Smooth muscle cell (in vitro differentiated cells): ENCODE data around the gene HOXD12. TPM values are rescaled to one million over a fixed set of nuclear protein-coding genes. Genes with fewer than 3 reads are reported as not detected.

ENCODE experiments used
- DNase-seq: peaks from one replicate; lab custom pipeline; 2025; ENCODE audit not compliant: unreplicated experiment; lab: John Stamatoyannopoulos, UW
- H2AFZ ChIP-seq: fragments of 200-600 bp; sonication (generic); 2 replicates; pipeline ENCODE4 v1.6.0; 2016; ENCODE audit warnings: antibody characterized with exemption, low read depth, mild to moderate bottlenecking
- H3F3A ChIP-seq: fragments of 200-600 bp; sonication (generic); 2 replicates; pipeline ENCODE4 v1.6.0; 2017; ENCODE audit warnings: antibody characterized with exemption, low read depth
- H3K27ac ChIP-seq: fragments of 200-600 bp; sonication (generic); 2 replicates; pipeline ENCODE4 v1.5.1; 2016; ENCODE audit warnings: low read depth, mild to moderate bottlenecking
- H3K27me3 ChIP-seq: fragments of 200-600 bp; sonication (generic); 2 replicates; pipeline ENCODE4 v1.6.1; 2016; ENCODE audit warnings: low read depth, mild to moderate bottlenecking
- H3K36me3 ChIP-seq: fragments of 200-600 bp; sonication (generic); 2 replicates; pipeline ENCODE4 v1.5.1; 2016; ENCODE audit warnings: low read depth
- H3K4me1 ChIP-seq: fragments of 200-600 bp; sonication (generic); 2 replicates; pipeline ENCODE4 v1.5.1; 2016; ENCODE audit warnings: low read depth
- H3K4me2 ChIP-seq: fragments of 200-600 bp; sonication (generic); 2 replicates; pipeline ENCODE4 v1.6.0; 2016; ENCODE audit warnings: mild to moderate bottlenecking
- H3K4me3 ChIP-seq: fragments of 200-600 bp; sonication (generic); 2 replicates; pipeline ENCODE4 v1.5.1; 2016; ENCODE audit warnings: mild to moderate bottlenecking
- H3K79me2 ChIP-seq: fragments of 200-600 bp; sonication (generic); 2 replicates; pipeline ENCODE4 v1.6.0; 2016; ENCODE audit warnings: low read depth, mild to moderate bottlenecking
- H3K9ac ChIP-seq: fragments of 200-600 bp; sonication (generic); 2 replicates; pipeline ENCODE4 v1.6.0; 2016; ENCODE audit warnings: low read depth
- H3K9me3 ChIP-seq: fragments of 200-600 bp; sonication (generic); replicated peaks from 2 replicates; pipeline ENCODE4 v1.5.1; 2016; ENCODE audit warnings: low read depth
- H4K20me1 ChIP-seq: fragments of 200-600 bp; sonication (generic); 2 replicates; pipeline ENCODE4 v1.6.0; 2016; ENCODE audit warnings: low read depth
- CTCF ChIP-seq: fragments of 200-600 bp; sonication (generic); IDR thresholded peaks from 2 replicates; pipeline ENCODE4 v1.5.1; 2017; ENCODE audit warnings: borderline replicate concordance, mild to moderate bottlenecking, antibody characterized with exemption; ENCODE audit not compliant: insufficient read depth, poor library complexity, severe bottlenecking
- whole genome bisulfite sequencing: methylation state at CpG from one replicate; pipeline ENCODE4 v1.1.7; 2016; ENCODE audit warnings: low lambda C conversion rate; 5-methylcytosine and 5-hydroxymethylcytosine counted together
- polyA plus RNA-seq: library from polyadenylated mRNA; unstranded; fragments of >200 nt; fragmentation: Nextera tagmentation; extraction: Ambion mirVana; gene quantifications from 2 replicates; pipeline ENCODE4 v1.2.1, GENCODE V29; 2016
- total RNA-seq: library from RNA; depleted of rRNA; stranded (reverse); fragments of >200 nt; gene quantifications from 2 replicates; pipeline ENCODE4 v1.2.3, GENCODE V29; 2014

The HOXD12 gene
- total and polyA plus RNA-seq, 2 experiments from 2014 or later, result not detected

- Histone ChIP-seq H3F3A (no peaks in the 10 kb centered on the region), H3K9ac (no peak overlapping the region), H3K9me3 (no peaks in the 10 kb centered on the region), H3K4me2 (no peak overlapping the region), H3K27me3 (peaks cover 100% of the 10 kb centered on the region), H3K4me3 (no peak overlapping the region), H3K79me2 (peaks cover 9% of the 10 kb centered on the region), H4K20me1 (peaks cover 98% of the 10 kb centered on the region), H2AFZ (no peak overlapping the region), H3K27ac (no peak overlapping the region), H3K4me1 (no peaks in the 10 kb centered on the region), H3K36me3 (no peaks in the 10 kb centered on the region)
- TF ChIP-seq CTCF, result no peak
- no peak for DNase-seq
- 76% methylated on average over 11 of the region's 11 CpGs for WGBS
These were observed 18.3 kb downstream of the HOXD12 start for GRCh38 chr2:176117823-176118371.

GRCh38 chr2:176118601-176119339 is 19.2 kb downstream of the HOXD12 start:
- H4K20me1 ChIP-seq, result peaks cover 98% of the 10 kb centered on the region
- no peak overlapping the region for H2AFZ ChIP-seq
- no peaks in the 10 kb centered on the region for H3K4me1 ChIP-seq

GRCh38 chr2:176120364-176121189 is 21.0 kb downstream of the HOXD12 start:
- peak; percentile 16 for TF ChIP-seq CTCF
- H3K9me3 ChIP-seq, result no peaks in the 10 kb centered on the region
- H3K4me3 ChIP-seq, result no peak overlapping the region
- no peaks in the 10 kb centered on the region for H3K36me3 ChIP-seq
- no peak overlapping the region for H3K9ac ChIP-seq
- no peak overlapping the region for H3K27ac ChIP-seq
- no peak overlapping the region for H2AFZ ChIP-seq
- H4K20me1 ChIP-seq, result peaks cover 88% of the 10 kb centered on the region
- no peak overlapping the region for H3K4me2 ChIP-seq
- no peaks in the 10 kb centered on the region for H3K79me2 ChIP-seq
- 66% methylated on average over 13 of the region's 13 CpGs for WGBS
- DNase-seq, result no peak
- H3K27me3 ChIP-seq, result peaks cover 100% of the 10 kb centered on the region
- no peaks in the 10 kb centered on the region for H3K4me1 ChIP-seq
- H3F3A ChIP-seq, result no peaks in the 10 kb centered on the region

More at GRCh38 chr2:176118601-176119339, 19.2 kb downstream of the HOXD12 start:
- no peak overlapping the region for H3K4me2 ChIP-seq
- no peak overlapping the region for H3K27ac ChIP-seq
- DNase-seq, result no peak
- no peaks in the 10 kb centered on the region for H3F3A ChIP-seq
- TF ChIP-seq CTCF, result peak; percentile 49
- no peak overlapping the region for H3K9ac ChIP-seq
- peaks cover 100% of the 10 kb centered on the region for H3K27me3 ChIP-seq
- no peak overlapping the region for H3K4me3 ChIP-seq
- H3K79me2 ChIP-seq, result peaks cover 3% of the 10 kb centered on the region
- H3K9me3 ChIP-seq, result no peaks in the 10 kb centered on the region
- WGBS, result 41% methylated on average over 24 of the region's 24 CpGs
- no peaks in the 10 kb centered on the region for H3K36me3 ChIP-seq
